Activated CD4-positive, alpha-beta T cell treated with anti-CD3 and anti-CD28 coated beads, Interleukin-2, amount 10 ng/mL, durations not matched to agents 7 days and 5 days (primary cell): ENCODE results near the gene CASZ1. TPM values are rescaled to one million over a fixed set of nuclear protein-coding genes. Genes with fewer than 3 reads are reported as not detected.

ENCODE experiments used
- CTCF ChIA-PET: fragments of 350-600 bp; sonication (Branson Sonifier 250); formaldehyde crosslinking; loops from one replicate; lab custom pipeline; 2021; ENCODE audit warnings: antibody characterized with exemption; lab: Charles Lee
- POLR2A ChIA-PET: fragments of 350-600 bp; sonication (Branson Sonifier 250); formaldehyde crosslinking; loops from one replicate; lab custom pipeline; 2021; ENCODE audit warnings: antibody characterized with exemption; lab: Charles Lee
- DNase-seq: peaks from one replicate; pipeline ENCODE4 v3.0.0-alpha.2; 2020
- H3K27ac Mint-ChIP-seq: one replicate; pipeline ENCODE4 v1.8.0; 2021; ENCODE audit warnings: mild to moderate bottlenecking, moderate library complexity, mixed read lengths
- H3K27me3 Mint-ChIP-seq: one replicate; pipeline ENCODE4 v1.8.0; 2021; ENCODE audit warnings: mixed read lengths
- H3K36me3 Mint-ChIP-seq: one replicate; pipeline ENCODE4 v1.8.0; 2021; ENCODE audit warnings: low read depth, mixed read lengths
- H3K4me1 Mint-ChIP-seq: one replicate; pipeline ENCODE4 v1.8.0; 2021; ENCODE audit warnings: mixed read lengths
- H3K4me3 Mint-ChIP-seq: one replicate; pipeline ENCODE4 v1.8.0; 2021; ENCODE audit warnings: mild to moderate bottlenecking, moderate library complexity, mixed read lengths
- H3K9me3 Mint-ChIP-seq: one replicate; pipeline ENCODE4 v1.8.0; 2021; ENCODE audit warnings: mixed read lengths
- total RNA-seq, 2 experiments: library from RNA; stranded (reverse); gene quantifications; one replicate each; pipeline ENCODE4 v1.2.3, GENCODE V29; 2021

Gene CASZ1
- total RNA-seq, 2 experiments from 2014 or later, result 7.6 to 9.8 TPM

GRCh38 chr1:10613340-10613739 is 183.1 kb downstream of the CASZ1 start:
- no peaks in the 10 kb centered on the region for H3K27me3 Mint-ChIP-seq
- H3K4me1 Mint-ChIP-seq, result no peaks in the 10 kb centered on the region
- POLR2A ChIA-PET, result no interaction called here
- no peak overlapping the region for H3K4me3 Mint-ChIP-seq
- CTCF ChIA-PET, result interaction anchor here (0.7 kb wide), 1 partner anchor 42 kb away, joined by 3 read pairs; no protein-coding TSS in a partner anchor
- H3K9me3 Mint-ChIP-seq, result no peaks in the 10 kb centered on the region
- no peaks in the 10 kb centered on the region for H3K36me3 Mint-ChIP-seq
- no peak overlapping the region for H3K27ac Mint-ChIP-seq
- DNase-seq, result no peak

GRCh38 chr1:10612436-10613160 is 183.8 kb downstream of the CASZ1 start:
- peaks cover 2% of the 10 kb centered on the region for H3K36me3 Mint-ChIP-seq
- H3K4me1 Mint-ChIP-seq, result no peaks in the 10 kb centered on the region
- ChIA-PET POLR2A (no interaction called here), CTCF (interaction anchor here (0.7 to 1.3 kb wide), 2 partner anchors 32 to 41 kb away, joined by 3 to 4 read pairs; no protein-coding TSS in a partner anchor)
- DNase-seq, result no peak
- no peaks in the 10 kb centered on the region for H3K9me3 Mint-ChIP-seq
- no peaks in the 10 kb centered on the region for H3K27me3 Mint-ChIP-seq
- H3K27ac Mint-ChIP-seq, result no peak overlapping the region
- H3K4me3 Mint-ChIP-seq, result no peak overlapping the region

GRCh38 chr1:10610901-10611600 is 185.4 kb downstream of the CASZ1 start:
- no peak overlapping the region for H3K27ac Mint-ChIP-seq
- POLR2A ChIA-PET, result no interaction called here
- no peaks in the 10 kb centered on the region for H3K4me1 Mint-ChIP-seq
- no peaks in the 10 kb centered on the region for H3K27me3 Mint-ChIP-seq
- CTCF ChIA-PET, result no interaction called here
- no peak overlapping the region for H3K4me3 Mint-ChIP-seq
- H3K9me3 Mint-ChIP-seq, result no peaks in the 10 kb centered on the region
- peaks cover 2% of the 10 kb centered on the region for H3K36me3 Mint-ChIP-seq
- no peak for DNase-seq

- Mint-ChIP-seq H3K36me3 (peaks cover 2% of the 10 kb centered on the region), H3K27me3 (no peaks in the 10 kb centered on the region), H3K4me3 (no peak overlapping the region), H3K27ac (no peak overlapping the region), H3K9me3 (no peaks in the 10 kb centered on the region), H3K4me1 (no peaks in the 10 kb centered on the region)
- DNase-seq, result no peak
- ChIA-PET CTCF (interaction anchor here (0.6 to 0.7 kb wide), 2 partner anchors 85 to 234 kb away, joined by 3 read pairs; no protein-coding TSS in a partner anchor), POLR2A (no interaction called here)
Observed at GRCh38 chr1:10608690-10609089, 187.8 kb downstream of the CASZ1 start.

GRCh38 chr1:10607228-10607627 is 189.2 kb downstream of the CASZ1 start:
- Mint-ChIP-seq H3K36me3 (peaks cover 2% of the 10 kb centered on the region), H3K9me3 (no peaks in the 10 kb centered on the region), H3K27ac (no peak overlapping the region), H3K27me3 (no peaks in the 10 kb centered on the region), H3K4me3 (no peak overlapping the region), H3K4me1 (no peaks in the 10 kb centered on the region)
- CTCF ChIA-PET, result no interaction called here
- no peak for DNase-seq
- POLR2A ChIA-PET, result no interaction called here

- CTCF ChIA-PET, result no interaction called here
- Mint-ChIP-seq H3K4me3 (no peak overlapping the region), H3K27ac (no peak overlapping the region), H3K36me3 (peaks cover 2% of the 10 kb centered on the region), H3K9me3 (no peaks in the 10 kb centered on the region), H3K27me3 (no peaks in the 10 kb centered on the region), H3K4me1 (no peaks in the 10 kb centered on the region)
- POLR2A ChIA-PET, result no interaction called here
- DNase-seq, result no peak
Observed at GRCh38 chr1:10606064-10606463, 190.4 kb downstream of the CASZ1 start.

- POLR2A ChIA-PET, result no interaction called here
- Mint-ChIP-seq H3K27ac (no peak overlapping the region), H3K9me3 (no peaks in the 10 kb centered on the region), H3K27me3 (no peaks in the 10 kb centered on the region), H3K4me1 (no peaks in the 10 kb centered on the region), H3K36me3 (peaks cover 2% of the 10 kb centered on the region), H3K4me3 (no peak overlapping the region)
- CTCF ChIA-PET, result no interaction called here
- DNase-seq, result no peak
Observed at GRCh38 chr1:10604966-10605365, 191.5 kb downstream of the CASZ1 start.

GRCh38 chr1:10602936-10603335 is 193.5 kb downstream of the CASZ1 start:
- CTCF ChIA-PET, result no interaction called here
- DNase-seq, result no peak
- no peak overlapping the region for H3K4me3 Mint-ChIP-seq
- POLR2A ChIA-PET, result no interaction called here
- no peak overlapping the region for H3K27ac Mint-ChIP-seq
- no peaks in the 10 kb centered on the region for H3K27me3 Mint-ChIP-seq
- peaks cover 4% of the 10 kb centered on the region for H3K36me3 Mint-ChIP-seq
- H3K9me3 Mint-ChIP-seq, result no peaks in the 10 kb centered on the region
- no peaks in the 10 kb centered on the region for H3K4me1 Mint-ChIP-seq

GRCh38 chr1:10601342-10602070 is 194.9 kb downstream of the CASZ1 start:
- no peak overlapping the region for H3K27ac Mint-ChIP-seq
- CTCF ChIA-PET, result interaction anchor here (1.6 kb wide), 1 partner anchor 40 kb away, joined by 3 read pairs; no protein-coding TSS in a partner anchor
- no peaks in the 10 kb centered on the region for H3K4me1 Mint-ChIP-seq
- H3K9me3 Mint-ChIP-seq, result no peaks in the 10 kb centered on the region
- no peaks in the 10 kb centered on the region for H3K27me3 Mint-ChIP-seq
- no peak overlapping the region for H3K4me3 Mint-ChIP-seq
- no peak for DNase-seq
- POLR2A ChIA-PET, result no interaction called here
- peaks cover 4% of the 10 kb centered on the region for H3K36me3 Mint-ChIP-seq

GRCh38 chr1:10599194-10599861 is 197.1 kb downstream of the CASZ1 start:
- H3K4me1 Mint-ChIP-seq, result no peaks in the 10 kb centered on the region
- no peaks in the 10 kb centered on the region for H3K9me3 Mint-ChIP-seq
- CTCF ChIA-PET, result no interaction called here
- peaks cover 4% of the 10 kb centered on the region for H3K36me3 Mint-ChIP-seq
- POLR2A ChIA-PET, result no interaction called here
- no peaks in the 10 kb centered on the region for H3K27me3 Mint-ChIP-seq
- no peak overlapping the region for H3K4me3 Mint-ChIP-seq
- no peak for DNase-seq
- no peak overlapping the region for H3K27ac Mint-ChIP-seq

GRCh38 chr1:10598389-10598702 is 198.1 kb downstream of the CASZ1 start:
- no peaks in the 10 kb centered on the region for H3K27me3 Mint-ChIP-seq
- H3K4me1 Mint-ChIP-seq, result no peaks in the 10 kb centered on the region
- no peak for DNase-seq
- no peak overlapping the region for H3K27ac Mint-ChIP-seq
- POLR2A ChIA-PET, result no interaction called here
- no peak overlapping the region for H3K4me3 Mint-ChIP-seq
- CTCF ChIA-PET, result interaction anchor here (0.9 kb wide), 1 partner anchor 9 kb away, joined by 4 read pairs; no protein-coding TSS in a partner anchor
- H3K36me3 Mint-ChIP-seq, result peaks cover 4% of the 10 kb centered on the region
- no peaks in the 10 kb centered on the region for H3K9me3 Mint-ChIP-seq

- no peaks in the 10 kb centered on the region for H3K9me3 Mint-ChIP-seq
- H3K36me3 Mint-ChIP-seq, result peaks cover 4% of the 10 kb centered on the region
- DNase-seq, result no peak
- POLR2A ChIA-PET, result no interaction called here
- no peaks in the 10 kb centered on the region for H3K4me1 Mint-ChIP-seq
- H3K4me3 Mint-ChIP-seq, result no peak overlapping the region
- H3K27ac Mint-ChIP-seq, result no peak overlapping the region
- CTCF ChIA-PET, result interaction anchor here (0.7 to 0.9 kb wide), 2 partner anchors 9 to 26 kb away, joined by 3 to 4 read pairs; no protein-coding TSS in a partner anchor
- no peaks in the 10 kb centered on the region for H3K27me3 Mint-ChIP-seq
Observed at GRCh38 chr1:10597492-10598388, 198.7 kb downstream of the CASZ1 start.
